Effector memory CD8-positive, alpha-beta T cell (primary cell): ENCODE results near the gene ZNF512B.
"Not testable (repeated sequence)": the region's sequence is repeated elsewhere in the genome, so short reads cannot be mapped to it uniquely, and the experiment has no call there.

Source experiments
- ATAC-seq: fragments of 150-1000 bp; cut with Tn5 transposase; replicated peaks from 2 replicates; pipeline ENCODE4 v1.10.0; 2021; ENCODE audit warnings: mild to moderate bottlenecking, moderate library complexity
- DNase-seq, 3 experiments: peaks; one replicate each; pipeline ENCODE4 v3.0.0; 2021
- H3K27ac Mint-ChIP-seq, 2 donors: one replicate each; pipeline ENCODE4 v1.8.0; 2022; ENCODE audit warnings: mild to moderate bottlenecking in 2 of 2, mixed read lengths in 2 of 2, moderate library complexity in 2 of 2
- H3K27me3 Mint-ChIP-seq, 2 donors: one replicate each; pipeline ENCODE4 v1.8.0; 2022; ENCODE audit warnings: mixed read lengths in 2 of 2
- H3K36me3 Mint-ChIP-seq: one replicate; pipeline ENCODE4 v1.8.0; 2022; ENCODE audit warnings: mild to moderate bottlenecking, moderate library complexity, mixed read lengths; ENCODE audit not compliant: insufficient read depth
- H3K4me1 Mint-ChIP-seq, 2 donors: one replicate each; pipeline ENCODE4 v1.8.0; 2022; ENCODE audit warnings: low read depth in 2 of 2, mixed read lengths in 2 of 2
- H3K4me3 Mint-ChIP-seq, 2 donors: one replicate each; pipeline ENCODE4 v1.8.0; 2022; ENCODE audit warnings: mild to moderate bottlenecking in 2 of 2, mixed read lengths in 2 of 2, moderate library complexity in 2 of 2
- H3K9me3 Mint-ChIP-seq, 2 donors: one replicate each; pipeline ENCODE4 v1.8.0; 2022; ENCODE audit warnings: mixed read lengths in 2 of 2

The ZNF512B gene

GRCh38 chr20:63982937-63983336 is 13.2 kb upstream of the ZNF512B start:
- Mint-ChIP-seq H3K9me3 (no peaks in the 10 kb centered on the region), H3K36me3 (peaks cover 73% of the 10 kb centered on the region), H3K27me3 (no peaks in the 10 kb centered on the region), H3K27ac (peak overlapping the region in 1 of 2 donors; percentile 93), H3K4me3 (peak overlapping the region in 1 of 2 donors; percentile 87), H3K4me1 (peaks cover 35 to 45% of the 10 kb centered on the region in 2 donors)
- DNase-seq (no peak), ATAC-seq (no peak)

GRCh38 chr20:63980806-63981728 is 11.3 kb upstream of the ZNF512B start, which contains the start of gene PRPF6:
Gene PRPF6 (plus strand): TSS chr20:63981132. CDS start chr20:63981246, 114 bp downstream.
- H3K27me3 Mint-ChIP-seq, result no peaks in the 10 kb centered on the region
- H3K4me1 Mint-ChIP-seq, result peaks cover 46 to 64% of the 10 kb centered on the region in 2 donors
- peak; percentile 67 for ATAC-seq
- DNase-seq, result peak; percentile 89 to 92 (median 91)
- peak within 1 kb of the TSS; percentile 93 for H3K27ac Mint-ChIP-seq
- peaks cover 57% of the 10 kb centered on the region for H3K36me3 Mint-ChIP-seq
- peak within 1 kb of the TSS; percentile 87 to 88 for H3K4me3 Mint-ChIP-seq
- H3K9me3 Mint-ChIP-seq, result no peaks in the 10 kb centered on the region

- Mint-ChIP-seq H3K27ac (peak overlapping the region; percentile 93), H3K4me1 (peaks cover 47 to 66% of the 10 kb centered on the region in 2 donors), H3K4me3 (peak overlapping the region; percentile 87 to 88), H3K36me3 (peaks cover 52% of the 10 kb centered on the region), H3K9me3 (no peaks in the 10 kb centered on the region), H3K27me3 (no peaks in the 10 kb centered on the region)
- DNase-seq (peak in 2 of 3 experiments; percentile 33 to 46), ATAC-seq (peak; percentile 45)
Observed at GRCh38 chr20:63980317-63980805, 10.6 kb upstream of the ZNF512B start.

- peak within 1 kb of the TSS; percentile 87 to 88 for H3K4me3 Mint-ChIP-seq
- no peaks in the 10 kb centered on the region for H3K9me3 Mint-ChIP-seq
- H3K27ac Mint-ChIP-seq, result peak within 1 kb of the TSS; percentile 93
- DNase-seq (peak; percentile 58 to 67 (median 62)), ATAC-seq (peak; percentile 38)
- no peaks in the 10 kb centered on the region for H3K27me3 Mint-ChIP-seq
- peaks cover 46% of the 10 kb centered on the region for H3K36me3 Mint-ChIP-seq
- H3K4me1 Mint-ChIP-seq, result peaks cover 47 to 64% of the 10 kb centered on the region in 2 donors
Observed at GRCh38 chr20:63979557-63980316, 10.0 kb upstream of the ZNF512B start, which contains the start of gene SAMD10. Gene SAMD10 (minus strand): TSS chr20:63979642. CDS start chr20:63979467, 175 bp downstream.

GRCh38 chr20:63979229-63979556 is 9.5 kb upstream of the ZNF512B start:
- peak overlapping the region; percentile 77 to 88 for H3K4me3 Mint-ChIP-seq
- no peaks in the 10 kb centered on the region for H3K9me3 Mint-ChIP-seq
- H3K4me1 Mint-ChIP-seq, result peaks cover 48 to 59% of the 10 kb centered on the region in 2 donors
- H3K27ac Mint-ChIP-seq, result peak overlapping the region; percentile 83 to 85
- no peak for ATAC-seq
- H3K36me3 Mint-ChIP-seq, result peaks cover 41% of the 10 kb centered on the region
- H3K27me3 Mint-ChIP-seq, result no peaks in the 10 kb centered on the region
- no peak for DNase-seq

GRCh38 chr20:63978319-63979228 is 8.8 kb upstream of the ZNF512B start:
- no peaks in the 10 kb centered on the region for H3K27me3 Mint-ChIP-seq
- ATAC-seq (peak; percentile 16), DNase-seq (peak in 2 of 3 experiments; percentile 29 to 37)
- H3K4me3 Mint-ChIP-seq, result peak overlapping the region; percentile 77 to 88
- peaks cover 38% of the 10 kb centered on the region for H3K36me3 Mint-ChIP-seq
- no peaks in the 10 kb centered on the region for H3K9me3 Mint-ChIP-seq
- peak overlapping the region; percentile 83 to 85 for H3K27ac Mint-ChIP-seq
- H3K4me1 Mint-ChIP-seq, result peaks cover 53 to 64% of the 10 kb centered on the region in 2 donors

- Mint-ChIP-seq H3K36me3 (peaks cover 30% of the 10 kb centered on the region), H3K27ac (peak overlapping the region; percentile 83 to 85), H3K4me1 (peaks cover 49 to 59% of the 10 kb centered on the region in 2 donors), H3K9me3 (no peaks in the 10 kb centered on the region), H3K27me3 (no peaks in the 10 kb centered on the region), H3K4me3 (peak overlapping the region; percentile 77 to 88)
- ATAC-seq (peak; percentile 30), DNase-seq (peak; percentile 39 to 50 (median 48))
Observed at GRCh38 chr20:63977739-63978276, 8.1 kb upstream of the ZNF512B start.

GRCh38 chr20:63976980-63977738 is 7.4 kb upstream of the ZNF512B start:
- Mint-ChIP-seq H3K27me3 (no peaks in the 10 kb centered on the region), H3K4me3 (peak overlapping the region; percentile 77 to 88), H3K9me3 (no peaks in the 10 kb centered on the region), H3K4me1 (peaks cover 42 to 53% of the 10 kb centered on the region in 2 donors), H3K36me3 (peaks cover 24% of the 10 kb centered on the region), H3K27ac (peak overlapping the region; percentile 83 to 85)
- DNase-seq, result no peak
- no peak for ATAC-seq

- not testable (repeated sequence) for ATAC-seq, DNase-seq, H3K9me3 Mint-ChIP-seq, H3K27me3 Mint-ChIP-seq
- peaks cover 18% of the 10 kb centered on the region for H3K36me3 Mint-ChIP-seq
- H3K4me3 Mint-ChIP-seq, result peak overlapping the region in 1 of 2 donors; percentile 8
- H3K4me1 Mint-ChIP-seq, result peaks cover 38 to 48% of the 10 kb centered on the region in 2 donors
- H3K27ac Mint-ChIP-seq, result peak overlapping the region in 1 of 2 donors; percentile 69
Observed at GRCh38 chr20:63976511-63976910, 6.8 kb upstream of the ZNF512B start.

- Mint-ChIP-seq H3K27ac (peak overlapping the region; percentile 71 to 84), H3K4me3 (no peak overlapping the region), H3K36me3 (peaks cover 10% of the 10 kb centered on the region), H3K9me3 (no peaks in the 10 kb centered on the region), H3K4me1 (peaks cover 26 to 37% of the 10 kb centered on the region in 2 donors), H3K27me3 (no peaks in the 10 kb centered on the region)
- DNase-seq (no peak), ATAC-seq (no peak)
Observed at GRCh38 chr20:63974402-63975200, 4.9 kb upstream of the ZNF512B start.
